Lower lobe of right lung (tissue), 2 donors: Measurements from ENCODE around the gene MLANA. TPM values are rescaled to one million over a fixed set of nuclear protein-coding genes. Genes with fewer than 3 reads are reported as not detected.

Experiments
- ATAC-seq, 2 donors: fragments of 200-7000 bp; cut with Tn5 transposase; one replicate each; pipeline ENCODE4 v1.9.1; 2020 to 2022; ENCODE audit warnings: mild to moderate bottlenecking in 2 of 2, moderate library complexity in 2 of 2
- DNase-seq: peaks from one replicate; pipeline ENCODE4 v3.0.0-alpha.2; 2020
- H3K27ac ChIP-seq: fragments of 200-600 bp; one replicate; pipeline ENCODE4 v1.8.0; 2022
- H3K27me3 ChIP-seq: fragments of 200-600 bp; one replicate; pipeline ENCODE4 v1.8.0; 2022; ENCODE audit warnings: low read depth
- H3K36me3 ChIP-seq: fragments of 200-600 bp; one replicate; pipeline ENCODE4 v1.8.0; 2022; ENCODE audit warnings: mild to moderate bottlenecking
- H3K4me1 ChIP-seq: fragments of 200-600 bp; one replicate; pipeline ENCODE4 v1.8.0; 2022
- H3K4me3 ChIP-seq: fragments of 200-600 bp; one replicate; pipeline ENCODE4 v1.8.0; 2022; ENCODE audit warnings: mild to moderate bottlenecking
- H3K9me3 ChIP-seq: fragments of 200-600 bp; one replicate; pipeline ENCODE4 v1.8.0; 2022
- intact Hi-C: fragments of 100-400 bp; cut with DNase I; formaldehyde crosslinking; loops from one replicate; pipeline ENCODE4 v1.11.0; 2022
- total RNA-seq: library from RNA; stranded (reverse); fragmentation: NEBNext Ultra II Directional; extraction: Animal tissue kit (Norgen Biotek cat#: 25700); gene quantifications from one replicate; pipeline ENCODE4 v1.2.1, GENCODE V29; 2021
- TF ChIP-seq, protein P1 (sequence below): fragments of 200-600 bp; IDR thresholded peaks from one replicate; pipeline ENCODE4 v1.8.0; 2022; ENCODE audit warnings: antibody characterized with exemption, mild to moderate bottlenecking
- donor health status: DM: no; HTN: yes; CAD: no; lungs with severe emphysema.

Gene MLANA
- total RNA-seq, 1 donor from 2014 or later = not detected

DNA sequence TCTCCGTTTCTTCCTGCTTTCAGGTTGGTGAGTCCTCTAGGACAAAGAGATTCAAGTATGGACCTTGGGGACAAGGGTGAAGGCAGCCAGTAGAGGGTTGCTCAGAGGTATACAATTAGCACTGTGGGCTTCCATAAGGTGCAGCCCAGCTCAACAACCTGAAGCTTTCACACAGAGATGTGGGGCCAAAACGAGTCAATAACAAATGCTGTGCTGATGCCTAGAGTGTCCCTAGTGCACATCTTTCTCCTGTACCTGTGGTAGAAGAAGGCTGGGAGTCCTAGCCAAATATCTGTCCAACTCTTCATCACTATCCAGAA lies 20.7 kb upstream of the MLANA start:
- ATAC-seq = no peak
- no peak for DNase-seq
- no peaks in the 10 kb centered on the region for H3K27me3 ChIP-seq
- H3K4me1 ChIP-seq = no peaks in the 10 kb centered on the region
- TF ChIP-seq, protein P1, sequence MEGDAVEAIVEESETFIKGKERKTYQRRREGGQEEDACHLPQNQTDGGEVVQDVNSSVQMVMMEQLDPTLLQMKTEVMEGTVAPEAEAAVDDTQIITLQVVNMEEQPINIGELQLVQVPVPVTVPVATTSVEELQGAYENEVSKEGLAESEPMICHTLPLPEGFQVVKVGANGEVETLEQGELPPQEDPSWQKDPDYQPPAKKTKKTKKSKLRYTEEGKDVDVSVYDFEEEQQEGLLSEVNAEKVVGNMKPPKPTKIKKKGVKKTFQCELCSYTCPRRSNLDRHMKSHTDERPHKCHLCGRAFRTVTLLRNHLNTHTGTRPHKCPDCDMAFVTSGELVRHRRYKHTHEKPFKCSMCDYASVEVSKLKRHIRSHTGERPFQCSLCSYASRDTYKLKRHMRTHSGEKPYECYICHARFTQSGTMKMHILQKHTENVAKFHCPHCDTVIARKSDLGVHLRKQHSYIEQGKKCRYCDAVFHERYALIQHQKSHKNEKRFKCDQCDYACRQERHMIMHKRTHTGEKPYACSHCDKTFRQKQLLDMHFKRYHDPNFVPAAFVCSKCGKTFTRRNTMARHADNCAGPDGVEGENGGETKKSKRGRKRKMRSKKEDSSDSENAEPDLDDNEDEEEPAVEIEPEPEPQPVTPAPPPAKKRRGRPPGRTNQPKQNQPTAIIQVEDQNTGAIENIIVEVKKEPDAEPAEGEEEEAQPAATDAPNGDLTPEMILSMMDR = no peak
- H3K4me3 ChIP-seq = no peak overlapping the region
- intact Hi-C loops = no loop called here
- no peaks in the 10 kb centered on the region for H3K36me3 ChIP-seq
- H3K9me3 ChIP-seq = no peaks in the 10 kb centered on the region
- H3K27ac ChIP-seq = no peak overlapping the region

DNA sequence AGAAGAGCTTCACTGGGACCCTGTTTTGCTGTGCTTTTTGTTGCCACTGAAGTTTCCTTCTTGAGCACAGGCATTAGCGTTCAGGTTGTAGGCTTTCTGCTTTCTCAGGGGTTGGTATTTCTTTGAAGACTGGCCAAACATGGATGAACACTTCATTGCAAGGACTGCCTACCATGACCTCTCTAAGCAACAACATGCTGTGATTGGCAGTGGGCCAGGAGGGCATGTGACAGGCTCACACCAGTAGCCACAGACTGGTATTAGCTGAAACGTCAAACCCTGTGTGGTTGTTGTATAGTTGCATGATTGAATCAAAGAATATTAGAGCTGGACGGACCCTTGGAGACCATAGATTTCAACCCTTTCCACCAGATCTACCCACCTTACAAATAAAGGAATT lies 20.0 kb upstream of the MLANA start:
- H3K36me3 ChIP-seq = no peaks in the 10 kb centered on the region
- no peaks in the 10 kb centered on the region for H3K9me3 ChIP-seq
- TF ChIP-seq, protein P1 = no peak
- H3K27me3 ChIP-seq = no peaks in the 10 kb centered on the region
- ATAC-seq = no peak
- no peak overlapping the region for H3K4me3 ChIP-seq
- H3K4me1 ChIP-seq = no peaks in the 10 kb centered on the region
- DNase-seq = peak; percentile 52
- intact Hi-C loops = no loop called here
- H3K27ac ChIP-seq = no peak overlapping the region

DNA sequence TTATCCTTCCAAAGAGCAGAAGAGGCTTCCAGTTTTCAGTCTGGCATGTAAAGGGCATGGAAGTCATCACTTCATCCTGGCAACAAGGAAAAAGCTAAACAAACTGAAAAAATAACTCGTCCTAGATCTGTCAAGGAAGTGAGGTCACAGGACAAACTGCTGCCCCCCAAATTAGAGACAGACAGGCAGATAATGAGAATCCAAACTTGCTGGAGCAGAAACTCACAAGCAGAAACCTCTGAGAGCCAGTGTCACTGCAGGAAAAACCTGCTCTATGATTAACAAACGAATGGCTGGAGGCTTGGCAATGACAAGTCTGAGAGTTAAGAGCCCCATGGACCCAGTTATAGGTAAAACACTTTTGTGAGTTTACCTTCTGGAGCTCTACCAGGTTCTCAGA lies 18.9 kb upstream of the MLANA start:
- Histone ChIP-seq H3K9me3 (no peaks in the 10 kb centered on the region), H3K4me1 (no peaks in the 10 kb centered on the region), H3K36me3 (no peaks in the 10 kb centered on the region), H3K27ac (peak overlapping the region; percentile 13), H3K4me3 (no peak overlapping the region), H3K27me3 (no peaks in the 10 kb centered on the region)
- TF ChIP-seq, protein P1 = no peak
- DNase-seq (no peak), ATAC-seq (no peak)
- intact Hi-C loops = no loop called here

DNA sequence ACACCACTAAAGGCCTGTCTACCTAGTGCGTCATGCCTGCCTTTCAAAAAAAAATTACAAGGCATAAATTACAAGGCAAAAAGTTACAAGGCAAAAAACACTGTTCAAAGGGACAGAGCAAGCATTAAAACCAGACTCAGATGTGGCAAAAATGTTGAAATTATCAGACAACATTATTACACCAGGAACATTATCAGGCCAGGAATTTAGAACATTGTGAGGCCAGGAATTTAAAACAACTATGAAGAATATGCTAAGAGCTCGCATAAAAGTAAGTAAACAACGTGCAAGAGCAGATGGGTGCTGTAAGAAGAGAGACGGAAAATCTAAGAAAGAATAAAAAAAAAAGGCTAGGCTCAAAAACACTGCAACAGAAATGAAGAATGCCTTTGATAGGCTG lies 18.2 kb upstream of the MLANA start:
- DNase-seq (no peak), ATAC-seq (peak in 1 of 2 donors; percentile 34)
- Histone ChIP-seq H3K4me3 (no peak overlapping the region), H3K4me1 (no peaks in the 10 kb centered on the region), H3K9me3 (no peaks in the 10 kb centered on the region), H3K27me3 (no peaks in the 10 kb centered on the region), H3K27ac (peak overlapping the region; percentile 13), H3K36me3 (no peaks in the 10 kb centered on the region)
- intact Hi-C loops = no loop called here
- TF ChIP-seq, protein P1 = no peak

DNA sequence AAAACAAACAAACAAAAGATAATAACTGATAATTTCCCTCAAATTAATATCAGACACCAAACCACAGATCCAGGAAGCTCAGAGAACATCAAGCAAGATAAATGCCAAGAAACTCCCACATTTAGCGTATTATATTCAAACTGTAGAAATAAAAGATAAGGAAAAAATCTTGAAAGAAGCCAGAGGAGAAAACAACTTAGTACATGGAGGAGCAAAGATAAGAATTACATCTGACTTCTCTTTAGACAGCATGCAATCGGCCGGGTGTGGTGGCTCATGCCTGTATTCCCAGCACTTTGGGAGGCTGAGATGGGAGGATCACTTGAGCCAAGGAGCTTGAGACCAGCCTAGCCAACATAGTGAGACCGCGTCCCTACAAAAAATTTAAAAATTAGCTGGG lies 17.2 kb upstream of the MLANA start:
- H3K27me3 ChIP-seq = no peaks in the 10 kb centered on the region
- no peaks in the 10 kb centered on the region for H3K9me3 ChIP-seq
- no peaks in the 10 kb centered on the region for H3K4me1 ChIP-seq
- no peaks in the 10 kb centered on the region for H3K36me3 ChIP-seq
- TF ChIP-seq, protein P1 = no peak
- no peak overlapping the region for H3K4me3 ChIP-seq
- intact Hi-C loops = no loop called here
- DNase-seq (no peak), ATAC-seq (no peak)
- H3K27ac ChIP-seq = no peak overlapping the region

DNA sequence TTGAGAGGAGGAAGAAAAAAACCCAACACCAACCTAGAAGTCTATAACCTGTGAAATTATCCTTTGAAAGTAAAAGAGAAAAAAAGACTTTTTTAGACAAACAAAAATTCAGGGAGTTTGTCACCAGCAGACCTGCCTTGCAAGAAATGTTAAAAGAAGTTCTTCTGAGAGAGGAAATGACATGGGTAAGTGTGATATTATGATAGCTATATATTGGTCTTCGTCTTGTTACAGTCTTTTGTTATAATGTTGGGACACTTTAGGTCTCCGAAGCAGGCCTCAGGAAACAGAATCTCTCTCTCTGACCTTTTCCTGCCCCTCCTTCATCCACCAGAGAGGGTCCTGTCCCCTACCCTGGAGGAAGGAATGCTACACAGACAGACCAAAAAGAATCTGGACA lies 16.6 kb upstream of the MLANA start:
- Histone ChIP-seq H3K9me3 (no peaks in the 10 kb centered on the region), H3K4me3 (no peak overlapping the region), H3K36me3 (no peaks in the 10 kb centered on the region), H3K27me3 (no peaks in the 10 kb centered on the region), H3K4me1 (no peaks in the 10 kb centered on the region), H3K27ac (no peak overlapping the region)
- ATAC-seq = no peak
- intact Hi-C loops = no loop called here
- no peak for DNase-seq
- TF ChIP-seq, protein P1 = no peak
